ENCODE results near the gene SDF2L1. TPM values are rescaled to one million over a fixed set of nuclear protein-coding genes. Genes with fewer than 3 reads are reported as not detected.

Gene SDF2L1
- total and polyA plus RNA-seq, 2 donors (not counting 3 experiments of a cell fraction or from before 2014, with no cell fraction given) = 66.7 to 79.5 TPM

DNA sequence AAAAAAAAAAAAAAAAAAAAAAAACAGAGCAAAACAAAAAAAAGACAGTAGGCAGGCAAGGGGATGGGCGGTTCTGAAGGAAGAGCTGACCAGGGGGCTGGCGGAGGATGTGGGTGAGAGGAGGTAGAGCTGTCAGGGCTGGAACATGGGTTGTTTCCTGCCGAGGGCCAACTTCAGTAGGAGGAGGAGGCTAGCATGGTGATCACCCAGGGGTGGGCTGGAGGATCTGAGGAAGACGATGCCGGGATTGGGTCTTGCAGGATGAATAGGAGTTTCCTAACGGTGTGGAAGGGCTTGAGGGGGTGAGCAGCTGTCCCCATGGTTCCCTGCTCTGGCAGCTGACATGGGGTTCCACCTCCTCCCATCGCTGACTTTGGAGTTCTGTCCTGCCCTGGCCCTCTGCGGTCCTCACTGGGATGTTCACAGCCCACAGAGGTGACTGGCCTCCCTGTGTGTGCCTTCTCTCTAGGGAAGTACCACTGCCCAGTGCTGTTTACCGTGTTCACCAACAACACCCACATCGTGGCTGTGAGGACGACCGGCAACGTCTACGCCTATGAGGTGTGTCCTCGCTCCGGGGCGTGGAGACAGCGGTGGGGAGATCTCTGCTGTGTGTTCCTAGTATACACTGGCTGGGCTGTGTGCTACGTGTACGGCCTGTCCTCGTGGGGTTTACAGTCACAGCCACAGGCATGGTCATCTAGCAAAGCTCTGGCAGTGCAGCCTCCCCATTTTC, 38.9 kb downstream of the SDF2L1 start:
- Histone ChIP-seq H2AFZ (ENCODE audit: low read depth, low read length) (no peak overlapping the region), H3K9me3 (replicated peaks; ENCODE audit: control insufficient read depth, insufficient read depth, low read length) (no peaks in the 10 kb centered on the region), H3K4me1 (ENCODE audit: control insufficient read depth, extremely low read depth, insufficient read depth, low read length) (no peaks in the 10 kb centered on the region), H3K9me1 (replicated peaks; ENCODE audit: control insufficient read depth, extremely low read depth, insufficient read depth, low read length) (no peaks in the 10 kb centered on the region), H3K27me3 (ENCODE audit: control insufficient read depth in 2 of 2, insufficient read depth in 2 of 2, low read length in 2 of 2) (no peaks in the 10 kb centered on the region), H3K27ac (ENCODE audit: insufficient read depth, low read depth, low read length) (no peak overlapping the region), H3K4me2 (ENCODE audit: insufficient read depth, low read length) (no peak overlapping the region), H3K9ac (replicated peaks; ENCODE audit: extremely low read depth, insufficient read depth, low read length) (no peak overlapping the region), H4K20me1 (replicated peaks; ENCODE audit: control insufficient read depth, extremely low read depth, insufficient read depth, low read length) (no peaks in the 10 kb centered on the region), H3K36me3 (ENCODE audit: control insufficient read depth in 2 of 2, extremely low read depth in 1 of 2, insufficient read depth in 2 of 2, low read length in 2 of 2) (peaks cover 0 to 24% of the 10 kb centered on the region in 2 experiments), H3K4me3 (replicated peaks in 1 of 3; ENCODE audit: insufficient read depth in 1 of 3, low read depth in 1 of 3, low read length in 3 of 3) (no peak overlapping the region), H3K79me2 (ENCODE audit: control insufficient read depth, insufficient read depth, low read length) (no peaks in the 10 kb centered on the region)
- FAIRE-seq (no peak), DNase-seq (ENCODE audit: low read depth, low spot score) (no peak)
- CTCF ChIA-PET = no interaction called here
- POLR2A ChIA-PET = no interaction called here
- intact Hi-C loops (cut with micrococcal nuclease) (no loop called here), dilution Hi-C loops (cut with MboI; ENCODE audit: extremely low pct_ligation_motif_present, low sequenced_read_pairs) (no loop called here)
- BruUV-seq (replicated peaks) = no TSS peak
- TF ChIP-seq FOS (IDR thresholded peaks at IDR 0.05; ENCODE audit: borderline replicate concordance, insufficient read depth, low read length) (no peak), GATA2 (IDR thresholded peaks at IDR 0.05; ENCODE audit: insufficient read depth, insufficient read length, low read depth, low read length) (no peak), POLR2AphosphoS5 (IDR thresholded peaks at IDR 0.05; ENCODE audit: insufficient read depth, low read depth, low read length) (no peak), MYC (IDR thresholded peaks at IDR 0.05; ENCODE audit: low read depth, low read length) (no peak), POLR2A (IDR thresholded peaks at IDR 0.05; ENCODE audit: low read depth, low read length) (no peak), EZH2 (IDR thresholded peaks at IDR 0.05; ENCODE audit: borderline replicate concordance, low read depth, low read length, severe bottlenecking) (no peak), JUN (IDR thresholded peaks at IDR 0.05; ENCODE audit: borderline replicate concordance, insufficient read depth, insufficient read length, low read depth) (no peak)
- TF ChIP-seq, protein P1, sequence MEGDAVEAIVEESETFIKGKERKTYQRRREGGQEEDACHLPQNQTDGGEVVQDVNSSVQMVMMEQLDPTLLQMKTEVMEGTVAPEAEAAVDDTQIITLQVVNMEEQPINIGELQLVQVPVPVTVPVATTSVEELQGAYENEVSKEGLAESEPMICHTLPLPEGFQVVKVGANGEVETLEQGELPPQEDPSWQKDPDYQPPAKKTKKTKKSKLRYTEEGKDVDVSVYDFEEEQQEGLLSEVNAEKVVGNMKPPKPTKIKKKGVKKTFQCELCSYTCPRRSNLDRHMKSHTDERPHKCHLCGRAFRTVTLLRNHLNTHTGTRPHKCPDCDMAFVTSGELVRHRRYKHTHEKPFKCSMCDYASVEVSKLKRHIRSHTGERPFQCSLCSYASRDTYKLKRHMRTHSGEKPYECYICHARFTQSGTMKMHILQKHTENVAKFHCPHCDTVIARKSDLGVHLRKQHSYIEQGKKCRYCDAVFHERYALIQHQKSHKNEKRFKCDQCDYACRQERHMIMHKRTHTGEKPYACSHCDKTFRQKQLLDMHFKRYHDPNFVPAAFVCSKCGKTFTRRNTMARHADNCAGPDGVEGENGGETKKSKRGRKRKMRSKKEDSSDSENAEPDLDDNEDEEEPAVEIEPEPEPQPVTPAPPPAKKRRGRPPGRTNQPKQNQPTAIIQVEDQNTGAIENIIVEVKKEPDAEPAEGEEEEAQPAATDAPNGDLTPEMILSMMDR (IDR thresholded peaks at IDR 0.05; ENCODE audit: extremely low read depth in 1 of 2, insufficient read depth in 1 of 2, low read depth in 1 of 2, low read length in 2 of 2) = no peak
- TF ChIP-seq, protein P2, sequence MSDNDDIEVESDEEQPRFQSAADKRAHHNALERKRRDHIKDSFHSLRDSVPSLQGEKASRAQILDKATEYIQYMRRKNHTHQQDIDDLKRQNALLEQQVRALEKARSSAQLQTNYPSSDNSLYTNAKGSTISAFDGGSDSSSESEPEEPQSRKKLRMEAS (IDR thresholded peaks at IDR 0.05; ENCODE audit: insufficient read depth, insufficient read length) = no peak
